VCaP (cell line): ENCODE measurements around the gene CORIN.

ENCODE experiments used
- H3K27ac ChIP-seq: fragments of 450-650 bp; 2 replicates; pipeline ENCODE4 v1.5.1; 2017
- CTCF ChIP-seq: fragments of 450-650 bp; conservative IDR thresholded peaks from 2 replicates; pipeline ENCODE4 v1.5.1; 2017; ENCODE audit warnings: mild to moderate bottlenecking, moderate library complexity

CORIN gene

GRCh38 chr4:47842985-47843384 lies 5.1 kb upstream of the CORIN start:
- no peak overlapping the region for H3K27ac ChIP-seq
- TF ChIP-seq CTCF = no peak

- no peak overlapping the region for H3K27ac ChIP-seq
- TF ChIP-seq CTCF = no peak
Measured at GRCh38 chr4:47840291-47840690, 2.4 kb upstream of the CORIN start.

- H3K27ac ChIP-seq = no peak overlapping the region
- TF ChIP-seq CTCF = peak; percentile 76
Measured at GRCh38 chr4:47839259-47839658, 1.4 kb upstream of the CORIN start.

- H3K27ac ChIP-seq = no peak overlapping the region
- TF ChIP-seq CTCF = no peak
Measured at GRCh38 chr4:47838445-47838844, 578 bp upstream of the CORIN start.

GRCh38 chr4:47837094-47837907 lies 566 bp downstream of the CORIN start:
- TF ChIP-seq CTCF = no peak
- peak overlapping the region; percentile 54; the same call in 1 of the 2 replicates for H3K27ac ChIP-seq

- H3K27ac ChIP-seq = peak overlapping the region; percentile 54; the same call in 1 of the 2 replicates
- peak; percentile 95 for TF ChIP-seq CTCF
Measured at GRCh38 chr4:47836641-47837093, 1.2 kb downstream of the CORIN start.

GRCh38 chr4:47835494-47835893 lies 2.4 kb downstream of the CORIN start:
- TF ChIP-seq CTCF = no peak
- H3K27ac ChIP-seq = no peak overlapping the region
